GM18951 (cell line): ENCODE data around the gene DHX34.

Experiments used
- POLR2A ChIP-seq: IDR thresholded peaks from 4 replicates; pipeline ENCODE4 v1.6.1; 2011; ENCODE audit warnings: mild to moderate bottlenecking; ENCODE audit not compliant: insufficient read length, insufficient read depth; ENCODE audit errors: extremely low read depth
- in situ Hi-C: fragments of 300-500 bp; cut with MboI; formaldehyde crosslinking; loops from one replicate; pipeline ENCODE4 v1.12.0; 2022; ENCODE audit warnings: low sequenced_read_pairs, mixed read lengths, inconsistent platforms; ENCODE audit not compliant: unreplicated experiment

Gene DHX34

GRCh38 chr19:47427241-47428176 is 78.4 kb downstream of the DHX34 start:
- in situ Hi-C loops: no loop called here
- no peak for TF ChIP-seq POLR2A

GRCh38 chr19:47428177-47428894 is 79.2 kb downstream of the DHX34 start:
- in situ Hi-C loops: no loop called here
- no peak for TF ChIP-seq POLR2A

- in situ Hi-C loops: no loop called here
- TF ChIP-seq POLR2A: no peak
These were observed 80.2 kb downstream of the DHX34 start for GRCh38 chr19:47429140-47429793.

GRCh38 chr19:47430041-47430802 is 81.1 kb downstream of the DHX34 start:
- TF ChIP-seq POLR2A: no peak
- in situ Hi-C loops: no loop called here

GRCh38 chr19:47432091-47432490 is 83.0 kb downstream of the DHX34 start:
- in situ Hi-C loops: no loop called here
- no peak for TF ChIP-seq POLR2A
